CD4-positive, alpha-beta T cell treated with Interleukin-15 for 1 hour (primary cell): ENCODE data around the gene KLHL5.
"Not testable (repeated sequence)": the region's sequence is repeated elsewhere in the genome, so short reads cannot be mapped to it uniquely, and the experiment has no call there.

Experiments used
- DNase-seq: peaks from one replicate; pipeline ENCODE4 v3.0.0-alpha.2; 2020

The KLHL5 gene

GRCh38 chr4:39062094-39062769 lies at the start of gene KLHL5:
Gene KLHL5 (plus strand): TSS chr4:39062232. CDS start chr4:39062653, 421 bp downstream.
- DNase-seq: no peak

- no peak for DNase-seq
Observed at GRCh38 chr4:39014028-39014427, 48.0 kb upstream of the KLHL5 start.

- DNase-seq: no peak
Observed at GRCh38 chr4:39020130-39020529, 41.9 kb upstream of the KLHL5 start.

- no peak for DNase-seq
Observed at GRCh38 chr4:39021631-39022030, 40.4 kb upstream of the KLHL5 start.

- DNase-seq: no peak
Observed at GRCh38 chr4:39022241-39022640, 39.8 kb upstream of the KLHL5 start.

- no peak for DNase-seq
Observed at GRCh38 chr4:39023059-39023458, 39.0 kb upstream of the KLHL5 start.

- no peak for DNase-seq
Observed at GRCh38 chr4:39024311-39024865, 37.6 kb upstream of the KLHL5 start.

GRCh38 chr4:39025552-39026085 lies 36.4 kb upstream of the KLHL5 start:
- DNase-seq: no peak

GRCh38 chr4:39026096-39026495 lies 35.9 kb upstream of the KLHL5 start:
- no peak for DNase-seq

- DNase-seq: no peak
Observed at GRCh38 chr4:39029752-39030694, 32.0 kb upstream of the KLHL5 start.

- DNase-seq: no peak
Observed at GRCh38 chr4:39030725-39031124, 31.3 kb upstream of the KLHL5 start.

- DNase-seq: not testable (repeated sequence)
Observed at GRCh38 chr4:39031590-39032020, 30.4 kb upstream of the KLHL5 start.

- DNase-seq: no peak
Observed at GRCh38 chr4:39032218-39033085, 29.6 kb upstream of the KLHL5 start, which contains the start of gene TMEM156. Gene TMEM156 (minus strand): TSS chr4:39032409. CDS start chr4:39032313, 96 bp downstream.

- no peak for DNase-seq
Observed at GRCh38 chr4:39036172-39036571, 25.9 kb upstream of the KLHL5 start.

- no peak for DNase-seq
Observed at GRCh38 chr4:39037491-39037825, 24.6 kb upstream of the KLHL5 start.

- DNase-seq: no peak
Observed at GRCh38 chr4:39037941-39038340, 24.1 kb upstream of the KLHL5 start.

GRCh38 chr4:39039108-39039507 lies 22.9 kb upstream of the KLHL5 start:
- DNase-seq: no peak

GRCh38 chr4:39042366-39042765 lies 19.7 kb upstream of the KLHL5 start:
- no peak for DNase-seq

- no peak for DNase-seq
Observed at GRCh38 chr4:39043058-39043860, 18.8 kb upstream of the KLHL5 start.

GRCh38 chr4:39043861-39044363 lies 18.1 kb upstream of the KLHL5 start:
- no peak for DNase-seq

- peak; percentile 98 for DNase-seq
Observed at GRCh38 chr4:39044364-39044955, 17.6 kb upstream of the KLHL5 start.
